Thymus (tissue), 11 donors: ENCODE results near the gene MFSD1. TPM values are rescaled to one million over a fixed set of nuclear protein-coding genes. Genes with fewer than 3 reads are reported as not detected.

ENCODE experiments used
- DNase-seq, 9 donors: peaks; one replicate each; pipeline ENCODE4 v3.0.0-alpha.2; 2013; ENCODE audit warnings: low spot score in 9 of 9, low read depth in 6 of 9, missing footprints in 1 of 9
- H3K27ac ChIP-seq, 2 donors: one replicate each; pipeline ENCODE4 v1.5.1; 2013; ENCODE audit warnings: control low read depth in 1 of 2, low read depth in 1 of 2, low read length in 1 of 2, mild to moderate bottlenecking in 1 of 2, moderate library complexity in 1 of 2
- H3K27me3 ChIP-seq, 2 donors: one replicate each; pipeline ENCODE4 v1.5.1; 2013; ENCODE audit warnings: low read length in 1 of 2; ENCODE audit not compliant: control insufficient read depth in 2 of 2, insufficient read depth in 1 of 2
- H3K36me3 ChIP-seq, 2 donors: one replicate each; pipeline ENCODE4 v1.5.1; 2013; ENCODE audit warnings: low read length in 1 of 2, mild to moderate bottlenecking in 1 of 2, moderate library complexity in 1 of 2; ENCODE audit not compliant: control insufficient read depth in 2 of 2, insufficient read depth in 2 of 2
- H3K4me1 ChIP-seq, 2 donors: one replicate each; pipeline ENCODE4 v1.5.1; 2013; ENCODE audit warnings: low read length in 2 of 2; ENCODE audit not compliant: control insufficient read depth in 2 of 2, insufficient read depth in 2 of 2
- H3K4me3 ChIP-seq, 2 donors: one replicate each; pipeline ENCODE4 v1.5.1; 2013; ENCODE audit warnings: low read length in 2 of 2, control low read depth in 1 of 2, mild to moderate bottlenecking in 1 of 2
- H3K9me3 ChIP-seq, 2 donors: one replicate each; pipeline ENCODE4 v1.5.1; 2013; ENCODE audit warnings: low read length in 1 of 2, mild to moderate bottlenecking in 1 of 2; ENCODE audit not compliant: control insufficient read depth in 2 of 2, insufficient read depth in 1 of 2
- WGBS: extraction: QIAGEN DNeasy Blood & Tissue Kit; methylation state at CpG from one replicate; pipeline ENCODE4 v1.1.7; 2013; 5-methylcytosine and 5-hydroxymethylcytosine counted together
- polyA plus RNA-seq: library from polyadenylated mRNA; stranded (reverse); fragments of 200-250 nt; gene quantifications from one replicate; pipeline ENCODE4 v1.2.3, GENCODE V29; 2013
- total RNA-seq: library from RNA; stranded (reverse); fragments of 120-200 nt; gene quantifications from one replicate; pipeline ENCODE4 v1.2.4, GENCODE V29; 2013
- donor health status: healthy.

The MFSD1 gene
- total and polyA plus RNA-seq, 2 donors: 58.7 to 61.4 TPM

- Histone ChIP-seq H3K9me3 (no peaks in the 10 kb centered on the region), H3K4me3 (no peak overlapping the region), H3K27me3 (no peaks in the 10 kb centered on the region), H3K27ac (no peak overlapping the region), H3K4me1 (no peaks in the 10 kb centered on the region), H3K36me3 (no peaks in the 10 kb centered on the region)
- DNase-seq: no peak
- 94% methylated on average over 8 of the region's 8 CpGs for WGBS
These were observed 39.5 kb downstream of the MFSD1 start for GRCh38 chr3:158841387-158841786.

- no peak overlapping the region for H3K27ac ChIP-seq
- WGBS: 88% methylated on average over 3 of the region's 3 CpGs
- H3K9me3 ChIP-seq: no peaks in the 10 kb centered on the region
- no peaks in the 10 kb centered on the region for H3K36me3 ChIP-seq
- H3K4me1 ChIP-seq: peaks cover 0 to 2% of the 10 kb centered on the region in 2 donors
- no peaks in the 10 kb centered on the region for H3K27me3 ChIP-seq
- H3K4me3 ChIP-seq: no peak overlapping the region
- DNase-seq: no peak
These were observed 41.1 kb downstream of the MFSD1 start for GRCh38 chr3:158842976-158843375.

GRCh38 chr3:158845765-158846350, 44.0 kb downstream of the MFSD1 start:
- peak in 8 of 9 donors; percentile 7 to 57 (median 20) for DNase-seq
- Histone ChIP-seq H3K27me3 (no peaks in the 10 kb centered on the region), H3K9me3 (no peaks in the 10 kb centered on the region), H3K4me3 (no peak overlapping the region), H3K36me3 (no peaks in the 10 kb centered on the region), H3K4me1 (peaks cover 0 to 2% of the 10 kb centered on the region in 2 donors), H3K27ac (no peak overlapping the region)
- WGBS: 29% methylated on average over 5 of the region's 5 CpGs

GRCh38 chr3:158846803-158847451, 45.1 kb downstream of the MFSD1 start:
- no peak overlapping the region for H3K27ac ChIP-seq
- no peaks in the 10 kb centered on the region for H3K36me3 ChIP-seq
- peak in 1 of 9 donors; percentile 12 for DNase-seq
- no peaks in the 10 kb centered on the region for H3K9me3 ChIP-seq
- no peak overlapping the region for H3K4me3 ChIP-seq
- H3K4me1 ChIP-seq: peaks cover 0 to 2% of the 10 kb centered on the region in 2 donors
- WGBS: 78% methylated on average over 3 of the region's 3 CpGs
- no peaks in the 10 kb centered on the region for H3K27me3 ChIP-seq

- Histone ChIP-seq H3K27ac (no peak overlapping the region), H3K9me3 (no peaks in the 10 kb centered on the region), H3K36me3 (no peaks in the 10 kb centered on the region), H3K4me1 (peaks cover 0 to 2% of the 10 kb centered on the region in 2 donors), H3K4me3 (no peak overlapping the region), H3K27me3 (no peaks in the 10 kb centered on the region)
- no peak for DNase-seq
- WGBS: 90% methylated on average over 4 of the region's 4 CpGs
These were observed 45.6 kb downstream of the MFSD1 start for GRCh38 chr3:158847452-158847821.

- Histone ChIP-seq H3K4me3 (no peak overlapping the region), H3K9me3 (no peaks in the 10 kb centered on the region), H3K27me3 (no peaks in the 10 kb centered on the region), H3K36me3 (no peaks in the 10 kb centered on the region), H3K4me1 (peaks cover 0 to 2% of the 10 kb centered on the region in 2 donors), H3K27ac (no peak overlapping the region)
- no peak for DNase-seq
- WGBS: 46% methylated on average over 3 of the region's 3 CpGs
These were observed 46.0 kb downstream of the MFSD1 start for GRCh38 chr3:158847885-158848284.

GRCh38 chr3:158849757-158850156, 47.9 kb downstream of the MFSD1 start:
- Histone ChIP-seq H3K9me3 (no peaks in the 10 kb centered on the region), H3K4me1 (peaks cover 0 to 2% of the 10 kb centered on the region in 2 donors), H3K36me3 (no peaks in the 10 kb centered on the region), H3K27me3 (no peaks in the 10 kb centered on the region), H3K4me3 (no peak overlapping the region), H3K27ac (no peak overlapping the region)
- no peak for DNase-seq
- 89% methylated on average over 3 of the region's 3 CpGs for WGBS

- 89% methylated on average over 3 of the region's 3 CpGs for WGBS
These were observed 57.5 kb downstream of the MFSD1 start for GRCh38 chr3:158859362-158859761.

GRCh38 chr3:158863247-158863646, 61.4 kb downstream of the MFSD1 start:
- Histone ChIP-seq H3K27me3 (no peaks in the 10 kb centered on the region), H3K9me3 (no peaks in the 10 kb centered on the region), H3K36me3 (no peaks in the 10 kb centered on the region), H3K4me1 (no peaks in the 10 kb centered on the region), H3K4me3 (no peak overlapping the region), H3K27ac (no peak overlapping the region)
- WGBS: 90% methylated on average over 2 of the region's 2 CpGs
- DNase-seq: no peak

More at GRCh38 chr3:158859362-158859761, 57.5 kb downstream of the MFSD1 start:
- H3K4me3 ChIP-seq: no peak overlapping the region
- H3K27ac ChIP-seq: no peak overlapping the region
- H3K36me3 ChIP-seq: no peaks in the 10 kb centered on the region
- no peaks in the 10 kb centered on the region for H3K4me1 ChIP-seq
- no peaks in the 10 kb centered on the region for H3K27me3 ChIP-seq
- no peaks in the 10 kb centered on the region for H3K9me3 ChIP-seq
- no peak for DNase-seq
